A673 (cell line): ENCODE measurements around the gene TRIM37.

Experiments
- EZH2 ChIP-seq: fragments of 200-600 bp; sonication (generic); IDR thresholded peaks from 2 replicates; pipeline ENCODE4 v1.6.1; 2017; ENCODE audit warnings: borderline replicate concordance, low read depth, mild to moderate bottlenecking, mixed read lengths, antibody characterized with exemption, low read length; ENCODE audit not compliant: poor library complexity, severe bottlenecking
- TF ChIP-seq, protein P1 (sequence below): fragments of 300-800, 200-600 bp; sonication (generic); conservative IDR thresholded peaks from 2 replicates; pipeline ENCODE4 v1.5.1; 2017; ENCODE audit warnings: low read depth, mild to moderate bottlenecking, antibody characterized with exemption, low read length, moderate library complexity, mixed read lengths

DNA sequence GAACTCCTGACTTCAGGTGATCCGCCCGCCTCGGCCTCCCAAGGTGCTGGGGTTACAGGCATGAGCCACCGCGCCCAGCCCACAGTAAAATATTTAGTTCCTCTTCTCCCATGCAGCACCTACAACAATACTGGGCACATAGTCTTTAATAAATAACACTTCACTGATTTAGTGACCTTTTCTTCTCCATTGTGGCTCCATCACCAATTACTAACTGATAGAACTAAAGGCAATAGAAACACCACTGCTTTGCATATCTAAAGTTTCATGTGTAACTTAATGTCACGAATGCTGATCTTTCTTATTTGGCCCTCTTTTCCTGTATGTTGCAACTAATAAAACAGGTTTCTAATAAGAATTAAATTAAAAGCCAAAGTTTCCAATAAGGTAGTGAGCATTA lies 38.9 kb downstream of the TRIM37 start:
- TF ChIP-seq, protein P1, sequence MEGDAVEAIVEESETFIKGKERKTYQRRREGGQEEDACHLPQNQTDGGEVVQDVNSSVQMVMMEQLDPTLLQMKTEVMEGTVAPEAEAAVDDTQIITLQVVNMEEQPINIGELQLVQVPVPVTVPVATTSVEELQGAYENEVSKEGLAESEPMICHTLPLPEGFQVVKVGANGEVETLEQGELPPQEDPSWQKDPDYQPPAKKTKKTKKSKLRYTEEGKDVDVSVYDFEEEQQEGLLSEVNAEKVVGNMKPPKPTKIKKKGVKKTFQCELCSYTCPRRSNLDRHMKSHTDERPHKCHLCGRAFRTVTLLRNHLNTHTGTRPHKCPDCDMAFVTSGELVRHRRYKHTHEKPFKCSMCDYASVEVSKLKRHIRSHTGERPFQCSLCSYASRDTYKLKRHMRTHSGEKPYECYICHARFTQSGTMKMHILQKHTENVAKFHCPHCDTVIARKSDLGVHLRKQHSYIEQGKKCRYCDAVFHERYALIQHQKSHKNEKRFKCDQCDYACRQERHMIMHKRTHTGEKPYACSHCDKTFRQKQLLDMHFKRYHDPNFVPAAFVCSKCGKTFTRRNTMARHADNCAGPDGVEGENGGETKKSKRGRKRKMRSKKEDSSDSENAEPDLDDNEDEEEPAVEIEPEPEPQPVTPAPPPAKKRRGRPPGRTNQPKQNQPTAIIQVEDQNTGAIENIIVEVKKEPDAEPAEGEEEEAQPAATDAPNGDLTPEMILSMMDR: no peak
- no peak for TF ChIP-seq EZH2
